IPS DF 19.7 (cell line): Measurements from ENCODE around the gene CLPTM1.
"Not testable (repeated sequence)": the region's sequence is repeated elsewhere in the genome, so short reads cannot be mapped to it uniquely, and the experiment has no call there.

ENCODE experiments used
- DNase-seq: peaks from one replicate; pipeline ENCODE4 v3.0.0-alpha.2; 2013; ENCODE audit warnings: low read depth, low spot score

Gene CLPTM1

GRCh38 chr19:44974857-44975256 lies 19.7 kb downstream of the CLPTM1 start:
- no peak for DNase-seq

GRCh38 chr19:44975444-44975843 lies 20.3 kb downstream of the CLPTM1 start:
- no peak for DNase-seq

- no peak for DNase-seq
These were observed 28.8 kb downstream of the CLPTM1 start for GRCh38 chr19:44984005-44984404.

- DNase-seq, result no peak
These were observed 30.3 kb downstream of the CLPTM1 start for GRCh38 chr19:44985445-44985844.

- DNase-seq, result no peak
These were observed 31.2 kb downstream of the CLPTM1 start for GRCh38 chr19:44986389-44986788.

- DNase-seq, result no peak
These were observed 32.0 kb downstream of the CLPTM1 start for GRCh38 chr19:44987148-44987675.

GRCh38 chr19:44988273-44988672 lies 33.1 kb downstream of the CLPTM1 start:
- no peak for DNase-seq

GRCh38 chr19:44988896-44989556 lies 33.8 kb downstream of the CLPTM1 start:
- DNase-seq, result no peak

GRCh38 chr19:44990459-44990858 lies 35.3 kb downstream of the CLPTM1 start:
- no peak for DNase-seq

- no peak for DNase-seq
These were observed 35.8 kb downstream of the CLPTM1 start for GRCh38 chr19:44990966-44991365.

GRCh38 chr19:44992336-44993163 lies 37.4 kb downstream of the CLPTM1 start:
- DNase-seq, result no peak

- no peak for DNase-seq
These were observed 38.3 kb downstream of the CLPTM1 start for GRCh38 chr19:44993526-44993925.

- no peak for DNase-seq
These were observed 38.9 kb downstream of the CLPTM1 start for GRCh38 chr19:44993926-44994537.

- DNase-seq, result no peak
These were observed 42.8 kb downstream of the CLPTM1 start for GRCh38 chr19:44998025-44998424.

GRCh38 chr19:44999131-44999925 lies 44.1 kb downstream of the CLPTM1 start:
- DNase-seq, result not testable (repeated sequence)

GRCh38 chr19:45000665-45001064 lies 45.5 kb downstream of the CLPTM1 start:
- not testable (repeated sequence) for DNase-seq

GRCh38 chr19:45001087-45001739 lies 46.0 kb downstream of the CLPTM1 start, which contains the start of gene RELB:
Gene RELB (plus strand): TSS chr19:45001464. CDS start chr19:45001580, 116 bp downstream.
- DNase-seq, result no peak

GRCh38 chr19:45003485-45003884 lies 48.3 kb downstream of the CLPTM1 start:
- DNase-seq, result no peak

- no peak for DNase-seq
These were observed 50.6 kb downstream of the CLPTM1 start for GRCh38 chr19:45005787-45006186.

GRCh38 chr19:45008552-45008951 lies 53.4 kb downstream of the CLPTM1 start:
- DNase-seq, result no peak
